Caco-2 (cell line): ENCODE results near the gene CPN2. TPM values are rescaled to one million over a fixed set of nuclear protein-coding genes. Genes with fewer than 3 reads are reported as not detected.

Experiments
- BruUV-seq: library from RNA; stranded (reverse); fragments of 400-500 nt; replicated peaks from 2 replicates; lab custom pipeline; 2021; lab: Mats Ljungman, UMichigan
- CTCF ChIA-PET: fragments of 300-600 bp; sonication (Branson Sonifier 250); formaldehyde crosslinking; loops from one replicate; lab custom pipeline; 2022; ENCODE audit warnings: antibody characterized with exemption; lab: Charles Lee
- POLR2A ChIA-PET: fragments of 300-600 bp; sonication (Branson Sonifier 250); formaldehyde crosslinking; loops from one replicate; lab custom pipeline; 2022; ENCODE audit warnings: antibody characterized with exemption; lab: Charles Lee
- DNase-seq, 2 experiments: peaks; one replicate each; pipeline versions ENCODE4 v3.0.0 to v3.0.0-alpha.2; 2020 to 2022
- H3K27me3 ChIP-seq: replicated peaks from 2 replicates; pipeline ENCODE4 v1.6.0; 2011; ENCODE audit warnings: low read length; ENCODE audit not compliant: control insufficient read depth, insufficient read depth
- H3K36me3 ChIP-seq: 2 replicates; pipeline ENCODE4 v1.5.1; 2011; ENCODE audit warnings: low read length; ENCODE audit not compliant: control insufficient read depth, insufficient read depth
- H3K4me1 ChIP-seq: fragments of 250-450 bp; sonication (Bioruptor Pico); 2 replicates; pipeline ENCODE4 v1.5.1; 2020; ENCODE audit warnings: mild to moderate bottlenecking
- H3K4me3 ChIP-seq: 2 replicates; pipeline ENCODE4 v1.5.1; 2011; ENCODE audit warnings: low read depth, mild to moderate bottlenecking, control low read depth, low read length
- H3K9me3 ChIP-seq: fragments of 250-450 bp; sonication (Bioruptor Pico); 2 replicates; pipeline ENCODE4 v1.5.1; 2020; ENCODE audit warnings: mild to moderate bottlenecking, moderate library complexity
- H3K27ac Mint-ChIP-seq: one replicate; pipeline ENCODE4 v1.8.0; 2022; ENCODE audit warnings: mixed read lengths; ENCODE audit not compliant: unreplicated experiment
- H3K27me3 Mint-ChIP-seq: one replicate; pipeline ENCODE4 v1.8.0; 2022; ENCODE audit warnings: mixed read lengths; ENCODE audit not compliant: insufficient read depth, unreplicated experiment
- H3K36me3 Mint-ChIP-seq: one replicate; pipeline ENCODE4 v1.8.0; 2022; ENCODE audit warnings: mild to moderate bottlenecking, mixed read lengths; ENCODE audit not compliant: insufficient read depth, unreplicated experiment
- H3K4me1 Mint-ChIP-seq: one replicate; pipeline ENCODE4 v1.8.0; 2022; ENCODE audit warnings: low read depth, mixed read lengths; ENCODE audit not compliant: unreplicated experiment
- H3K4me3 Mint-ChIP-seq: one replicate; pipeline ENCODE4 v1.8.0; 2022; ENCODE audit warnings: mild to moderate bottlenecking, moderate library complexity, mixed read lengths; ENCODE audit not compliant: unreplicated experiment
- H3K9me3 Mint-ChIP-seq: one replicate; pipeline ENCODE4 v1.8.0; 2022; ENCODE audit warnings: mixed read lengths; ENCODE audit not compliant: unreplicated experiment
- intact Hi-C: fragments of 100-400 bp; cut with micrococcal nuclease; formaldehyde crosslinking; loops from one replicate; pipeline ENCODE4 v1.10.0; 2022; ENCODE audit not compliant: unreplicated experiment
- total RNA-seq: library from RNA; stranded (reverse); gene quantifications from 2 replicates; pipeline ENCODE4 v1.2.3, GENCODE V29; 2022
- TF ChIP-seq, protein P1 (sequence below), 2 experiments: fragments of 200-600 bp in 1 of 2; IDR thresholded peaks; 1 replicate in 1 of 2; 2 replicates in 1 of 2; pipeline versions ENCODE4 v1.5.1 to v1.8.0; 2011 to 2022; ENCODE audit warnings: antibody characterized with exemption in 1 of 2, control low read depth in 1 of 2, inconsistent platforms in 1 of 2, low read depth in 1 of 2, low read length in 1 of 2, mild to moderate bottlenecking in 1 of 2, moderate library complexity in 1 of 2; ENCODE audit not compliant: insufficient read depth in 1 of 2, severe bottlenecking in 1 of 2, unreplicated experiment in 1 of 2

The CPN2 gene
- total RNA-seq, 1 experiment from 2014 or later, result not detected

DNA sequence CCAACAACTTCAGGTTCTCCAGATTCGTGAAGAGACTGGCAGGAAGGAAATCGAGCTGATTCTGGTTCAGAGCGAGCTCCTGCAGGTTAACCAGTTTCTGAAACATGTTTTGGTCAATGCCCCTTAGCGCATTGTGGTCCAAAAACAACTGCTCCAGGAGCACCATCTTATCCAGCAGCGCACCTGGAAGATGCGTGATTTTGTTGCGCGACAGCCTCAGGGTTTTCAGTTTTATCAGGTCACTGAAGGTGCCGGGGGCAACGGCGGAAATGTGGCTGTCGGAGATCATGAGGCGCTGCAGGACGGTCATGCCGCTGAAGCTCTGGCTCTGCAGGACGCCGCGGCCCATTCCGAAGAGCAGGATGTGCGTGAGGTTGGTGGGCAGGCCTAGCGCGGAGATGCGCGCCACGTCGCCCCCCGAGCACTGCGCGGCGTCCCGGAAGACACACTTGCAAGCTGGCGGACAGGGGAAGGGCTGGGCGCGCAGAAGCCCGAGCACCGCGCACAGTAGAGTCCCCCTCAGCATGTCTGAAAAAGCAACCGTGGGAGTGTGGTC lies 46.7 kb upstream of the CPN2 start:
- H3K27me3 Mint-ChIP-seq, result no peaks in the 10 kb centered on the region
- no peaks in the 10 kb centered on the region for H3K9me3 Mint-ChIP-seq
- H3K36me3 ChIP-seq, result no peaks in the 10 kb centered on the region
- CTCF ChIA-PET, result no interaction called here
- H3K27ac Mint-ChIP-seq, result no peak overlapping the region
- DNase-seq, result no peak
- BruUV-seq, result no TSS peak
- no peaks in the 10 kb centered on the region for H3K9me3 ChIP-seq
- POLR2A ChIA-PET, result no interaction called here
- no peak overlapping the region for H3K4me3 Mint-ChIP-seq
- H3K4me1 ChIP-seq, result peaks cover 17% of the 10 kb centered on the region
- intact Hi-C loops, result no loop called here
- peaks cover 7% of the 10 kb centered on the region for H3K4me1 Mint-ChIP-seq
- no peak overlapping the region for H3K4me3 ChIP-seq
- peaks cover 14% of the 10 kb centered on the region for H3K36me3 Mint-ChIP-seq
- H3K27me3 ChIP-seq, result no peaks in the 10 kb centered on the region
- TF ChIP-seq, protein P1, sequence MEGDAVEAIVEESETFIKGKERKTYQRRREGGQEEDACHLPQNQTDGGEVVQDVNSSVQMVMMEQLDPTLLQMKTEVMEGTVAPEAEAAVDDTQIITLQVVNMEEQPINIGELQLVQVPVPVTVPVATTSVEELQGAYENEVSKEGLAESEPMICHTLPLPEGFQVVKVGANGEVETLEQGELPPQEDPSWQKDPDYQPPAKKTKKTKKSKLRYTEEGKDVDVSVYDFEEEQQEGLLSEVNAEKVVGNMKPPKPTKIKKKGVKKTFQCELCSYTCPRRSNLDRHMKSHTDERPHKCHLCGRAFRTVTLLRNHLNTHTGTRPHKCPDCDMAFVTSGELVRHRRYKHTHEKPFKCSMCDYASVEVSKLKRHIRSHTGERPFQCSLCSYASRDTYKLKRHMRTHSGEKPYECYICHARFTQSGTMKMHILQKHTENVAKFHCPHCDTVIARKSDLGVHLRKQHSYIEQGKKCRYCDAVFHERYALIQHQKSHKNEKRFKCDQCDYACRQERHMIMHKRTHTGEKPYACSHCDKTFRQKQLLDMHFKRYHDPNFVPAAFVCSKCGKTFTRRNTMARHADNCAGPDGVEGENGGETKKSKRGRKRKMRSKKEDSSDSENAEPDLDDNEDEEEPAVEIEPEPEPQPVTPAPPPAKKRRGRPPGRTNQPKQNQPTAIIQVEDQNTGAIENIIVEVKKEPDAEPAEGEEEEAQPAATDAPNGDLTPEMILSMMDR (IDR thresholded peaks at IDR 0.05; ENCODE audit: insufficient read depth in 1 of 2, low read depth in 1 of 2, low read length in 1 of 2, severe bottlenecking in 1 of 2, unreplicated experiment in 1 of 2), result no peak

DNA sequence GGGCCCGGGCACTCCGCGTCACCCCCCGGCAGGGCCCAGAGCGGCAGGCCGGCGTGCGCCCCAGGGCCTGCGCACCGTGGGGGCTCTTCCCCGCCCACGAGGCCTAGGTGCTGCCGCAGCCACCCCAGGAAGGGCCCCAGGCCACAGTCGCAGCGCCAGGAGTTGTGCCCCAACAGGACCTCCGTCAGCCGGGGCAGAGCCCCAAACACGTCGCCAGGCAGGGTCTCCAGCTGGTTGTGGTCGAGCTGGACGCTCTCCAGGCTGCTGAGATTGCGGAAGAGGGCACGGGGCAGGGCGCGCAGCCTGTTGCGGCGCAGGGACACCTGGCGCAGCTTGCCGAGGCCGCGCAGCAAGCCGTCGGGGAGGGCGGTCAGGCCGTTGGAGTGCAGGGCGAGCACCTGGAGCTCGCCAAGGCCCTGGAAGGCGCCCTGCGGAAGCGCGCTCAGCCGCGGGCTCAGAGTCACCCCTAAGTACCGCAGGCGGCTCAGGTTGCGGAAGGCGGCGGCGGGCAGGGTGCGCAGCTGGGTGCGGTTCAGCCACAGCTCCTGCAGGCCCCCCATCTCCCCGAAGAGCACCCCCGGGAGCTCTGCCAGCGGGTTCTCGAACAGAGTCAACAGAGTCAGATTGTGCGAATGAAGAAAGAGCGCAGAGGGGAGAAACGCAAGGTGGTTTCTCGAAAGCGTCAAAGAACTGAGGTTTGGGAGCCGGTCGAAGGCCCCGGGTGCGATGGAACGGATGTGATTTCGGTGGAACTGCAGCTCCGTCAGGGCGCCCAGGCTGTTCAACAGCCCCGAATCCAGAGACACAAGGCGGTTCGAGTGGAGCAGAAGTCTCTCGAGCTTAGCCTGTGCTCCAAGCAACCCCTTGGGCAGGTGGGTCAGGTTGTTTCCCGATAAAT lies 46.0 kb upstream of the CPN2 start:
- Mint-ChIP-seq H3K4me1 (peaks cover 7% of the 10 kb centered on the region), H3K4me3 (no peak overlapping the region), H3K27ac (no peak overlapping the region), H3K36me3 (peaks cover 10% of the 10 kb centered on the region), H3K27me3 (no peaks in the 10 kb centered on the region), H3K9me3 (no peaks in the 10 kb centered on the region)
- Histone ChIP-seq H3K36me3 (no peaks in the 10 kb centered on the region), H3K4me3 (no peak overlapping the region), H3K27me3 (no peaks in the 10 kb centered on the region), H3K4me1 (peaks cover 17% of the 10 kb centered on the region), H3K9me3 (no peaks in the 10 kb centered on the region)
- POLR2A ChIA-PET, result no interaction called here
- TF ChIP-seq, protein P1 (IDR thresholded peaks at IDR 0.05; ENCODE audit: insufficient read depth in 1 of 2, low read depth in 1 of 2, low read length in 1 of 2, severe bottlenecking in 1 of 2, unreplicated experiment in 1 of 2), result no peak
- BruUV-seq, result no TSS peak
- CTCF ChIA-PET, result no interaction called here
- DNase-seq, result no peak
- intact Hi-C loops, result no loop called here

DNA sequence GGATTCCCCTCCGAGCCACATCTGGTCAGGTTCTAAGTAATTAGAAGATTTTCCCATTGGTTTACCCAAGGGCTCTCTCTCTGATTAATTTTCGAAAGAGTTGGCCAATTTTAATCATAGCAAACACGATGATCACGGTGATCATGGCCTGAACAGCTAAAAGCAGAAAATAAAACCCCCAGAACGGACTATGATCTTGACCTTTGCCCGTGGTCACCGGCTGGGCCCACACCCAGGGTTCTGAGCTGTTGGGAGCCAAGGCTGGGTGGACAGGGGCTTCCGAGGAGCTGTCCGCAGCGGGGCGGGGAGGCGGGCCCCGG lies 45.4 kb upstream of the CPN2 start:
- Mint-ChIP-seq H3K4me1 (peaks cover 7% of the 10 kb centered on the region), H3K27me3 (no peaks in the 10 kb centered on the region), H3K27ac (peak overlapping the region; percentile 81), H3K9me3 (peaks cover 3% of the 10 kb centered on the region), H3K36me3 (peaks cover 4% of the 10 kb centered on the region), H3K4me3 (no peak overlapping the region)
- intact Hi-C loops, result no loop called here
- 0 out of 2 replicates have a peak, but pooled peaks cover 4% of the 10 kb centered on the region for H3K9me3 ChIP-seq
- TF ChIP-seq, protein P1 (IDR thresholded peaks at IDR 0.05; ENCODE audit: insufficient read depth in 1 of 2, low read depth in 1 of 2, low read length in 1 of 2, severe bottlenecking in 1 of 2, unreplicated experiment in 1 of 2), result no peak
- no peaks in the 10 kb centered on the region for H3K27me3 ChIP-seq
- no peak for DNase-seq
- H3K4me1 ChIP-seq, result peaks cover 17% of the 10 kb centered on the region
- CTCF ChIA-PET, result interaction anchor here (0.9 kb wide), 1 partner anchor 9 kb away, joined by 5 read pairs; no protein-coding TSS in a partner anchor
- BruUV-seq, result no TSS peak
- H3K4me3 ChIP-seq, result no peak overlapping the region
- no peaks in the 10 kb centered on the region for H3K36me3 ChIP-seq
- POLR2A ChIA-PET, result no interaction called here
